ENCODE measurements around the gene HIRA. TPM values are rescaled to one million over a fixed set of nuclear protein-coding genes. Genes with fewer than 3 reads are reported as not detected.
"Not testable (repeated sequence)": the region's sequence is repeated elsewhere in the genome, so short reads cannot be mapped to it uniquely, and the experiment has no call there.

HIRA gene
- total RNA-seq, 4 donors from 2014 or later: 63.8 to 139 (median 107) TPM

GRCh38 chr22:19325296-19325948 is 106.1 kb downstream of the HIRA start:
- no peak for DNase-seq
- intact Hi-C loops (cut with DNase I): no loop called here
- 89 to 94% methylated on average over 5 of the region's 5 CpGs for WGBS, 2 donors

GRCh38 chr22:19323420-19323819 is 108.1 kb downstream of the HIRA start:
- H3K9me3 ChIP-seq; intact Hi-C loops (cut with DNase I); H3K27me3 ChIP-seq; DNase-seq; H3K4me3 ChIP-seq (replicated peaks in 1 of 3); H3K36me3 ChIP-seq; H3K4me1 ChIP-seq; H3K27ac ChIP-seq: not testable (repeated sequence)
- WGBS, 2 donors: 90 to 93% methylated on average over 6 of the region's 6 CpGs

More at GRCh38 chr22:19325296-19325948, 106.1 kb downstream of the HIRA start:
- Histone ChIP-seq H3K27ac (no peak overlapping the region), H3K4me1 (peaks cover 9 to 17% of the 10 kb centered on the region in 2 donors), H3K9me3 (no peaks in the 10 kb centered on the region), H3K27me3 (no peaks in the 10 kb centered on the region), H3K4me3 (replicated peaks in 1 of 3) (no peak overlapping the region), H3K36me3 (peaks cover 17 to 21% of the 10 kb centered on the region in 2 donors)
- TF ChIP-seq POLR2A (IDR thresholded peaks at IDR 0.05) (no peak), CTCF (IDR thresholded peaks at IDR 0.05) (no peak)

- no peak overlapping the region for H3K27ac ChIP-seq
- no peak for DNase-seq
- H3K4me1 ChIP-seq: no peaks in the 10 kb centered on the region
- H3K9me3 ChIP-seq: no peaks in the 10 kb centered on the region
- H3K4me3 ChIP-seq (replicated peaks in 1 of 3): no peak overlapping the region
- TF ChIP-seq POLR2A (IDR thresholded peaks at IDR 0.05) (no peak), CTCF (IDR thresholded peaks at IDR 0.05) (no peak)
- WGBS, 2 donors: 86 to 95% methylated on average over 2 of the region's 2 CpGs
- H3K27me3 ChIP-seq: no peaks in the 10 kb centered on the region
- no peaks in the 10 kb centered on the region for H3K36me3 ChIP-seq
- intact Hi-C loops (cut with DNase I): no loop called here
Observed at GRCh38 chr22:19321757-19322156, 109.8 kb downstream of the HIRA start.

- 92 to 94% methylated on average over 8 of the region's 8 CpGs for WGBS, 2 donors
- intact Hi-C loops (cut with DNase I); DNase-seq: not testable (repeated sequence)
Observed at GRCh38 chr22:19320136-19320535, 111.4 kb downstream of the HIRA start.

GRCh38 chr22:19319281-19319680 is 112.3 kb downstream of the HIRA start:
- H3K36me3 ChIP-seq: no peaks in the 10 kb centered on the region
- DNase-seq: no peak
- no peaks in the 10 kb centered on the region for H3K27me3 ChIP-seq
- intact Hi-C loops (cut with DNase I): no loop called here
- no peak overlapping the region for H3K4me3 ChIP-seq (replicated peaks in 1 of 3)
- no peaks in the 10 kb centered on the region for H3K4me1 ChIP-seq
- H3K27ac ChIP-seq: no peak overlapping the region
- TF ChIP-seq POLR2A (IDR thresholded peaks at IDR 0.05) (no peak), CTCF (IDR thresholded peaks at IDR 0.05) (no peak)
- H3K9me3 ChIP-seq: no peaks in the 10 kb centered on the region

More at GRCh38 chr22:19320136-19320535, 111.4 kb downstream of the HIRA start:
- not testable (repeated sequence) for H3K27me3 ChIP-seq; H3K36me3 ChIP-seq; H3K4me1 ChIP-seq; H3K27ac ChIP-seq; H3K9me3 ChIP-seq; H3K4me3 ChIP-seq (replicated peaks in 1 of 3)

- DNase-seq: no peak
- no peak overlapping the region for H3K4me3 ChIP-seq (replicated peaks in 1 of 3)
- no peaks in the 10 kb centered on the region for H3K27me3 ChIP-seq
- intact Hi-C loops (cut with DNase I): no loop called here
- no peak overlapping the region for H3K27ac ChIP-seq
- TF ChIP-seq CTCF (IDR thresholded peaks at IDR 0.05): no peak
- TF ChIP-seq POLR2A (IDR thresholded peaks at IDR 0.05): no peak
- H3K4me1 ChIP-seq: no peaks in the 10 kb centered on the region
- H3K9me3 ChIP-seq: no peaks in the 10 kb centered on the region
- H3K36me3 ChIP-seq: no peaks in the 10 kb centered on the region
Observed at GRCh38 chr22:19317865-19318264, 113.7 kb downstream of the HIRA start.

Data from thyroid gland (tissue), 4 donors.